Stimulated activated CD8-positive, alpha-beta memory T cell treated with anti-CD3 and anti-CD28 coated beads, Interleukin-4, amount 100 ng/mL, for 4 hours (primary cell): ENCODE results near the gene TAF5L.
"Not testable (repeated sequence)": the region's sequence is repeated elsewhere in the genome, so short reads cannot be mapped to it uniquely, and the experiment has no call there.

Source experiments
- DNase-seq, 2 donors: peaks; one replicate each; pipeline ENCODE4 v3.0.0-alpha.2; 2020; ENCODE audit warnings: low read depth in 2 of 2, low spot score in 1 of 2

TAF5L gene

GRCh38 chr1:229570891-229571516, 54.9 kb downstream of the TAF5L start:
- no peak for DNase-seq

DNA sequence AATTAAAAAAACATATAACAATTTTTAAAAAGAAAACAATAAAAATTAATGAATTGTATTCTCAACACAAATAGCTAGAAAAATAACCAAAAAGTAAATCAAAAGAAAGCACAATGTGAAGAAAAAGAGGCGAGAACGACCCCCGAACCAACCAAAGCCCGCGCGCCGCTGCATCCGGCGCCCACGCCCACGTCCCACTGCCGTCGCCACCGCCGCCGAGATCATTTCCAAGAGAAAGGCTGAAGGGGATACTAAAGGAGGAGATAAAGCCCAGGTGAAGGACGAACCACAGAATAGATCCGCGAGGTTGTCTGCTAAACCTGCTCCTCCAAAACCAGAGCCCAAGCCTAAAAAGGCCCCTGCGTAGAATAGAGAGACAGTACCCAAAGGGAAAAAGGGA, 55.6 kb downstream of the TAF5L start:
- no peak for DNase-seq

- DNase-seq: no peak
These were observed 58.6 kb downstream of the TAF5L start for GRCh38 chr1:229567109-229567868.

DNA sequence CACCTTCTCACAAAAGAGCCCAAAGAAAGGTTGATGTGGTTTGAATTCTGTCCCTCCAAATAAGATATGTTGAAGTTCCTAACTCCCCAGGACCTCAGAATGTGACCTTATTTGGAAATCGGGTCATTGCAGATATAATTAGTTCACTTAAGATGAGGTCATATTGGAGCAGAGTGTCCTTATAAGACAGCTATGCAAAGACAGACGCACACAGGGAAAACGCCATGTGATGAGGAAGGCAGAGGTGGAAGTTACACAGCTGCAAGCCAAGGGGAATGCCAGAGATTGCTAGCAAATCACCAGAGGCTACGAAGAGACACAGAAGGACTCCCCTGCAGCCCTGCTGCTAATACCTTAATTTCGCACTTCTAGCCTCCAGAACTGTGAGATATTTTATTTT, 62.2 kb downstream of the TAF5L start:
- no peak for DNase-seq

GRCh38 chr1:229563241-229563640, 62.7 kb downstream of the TAF5L start:
- DNase-seq: no peak

DNA sequence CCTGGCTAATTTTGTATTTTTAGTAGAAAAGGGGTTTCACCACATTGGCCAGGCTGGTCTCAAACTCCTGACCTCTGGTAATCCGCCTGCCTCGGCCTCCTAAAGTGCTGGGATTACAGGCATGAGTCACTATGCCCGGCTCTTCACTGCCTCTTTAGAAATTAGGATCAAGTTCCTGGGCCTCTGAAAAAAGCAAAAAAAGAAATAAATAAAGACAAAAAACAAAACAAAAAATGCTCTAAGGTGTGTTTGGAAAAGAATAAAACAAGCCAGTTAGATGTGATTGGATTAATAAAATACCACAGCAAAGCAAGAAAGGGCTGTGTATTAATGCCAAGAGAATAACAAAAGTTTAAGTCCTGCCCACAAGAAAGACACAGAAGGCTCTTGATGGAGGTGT, 63.2 kb downstream of the TAF5L start:
- DNase-seq: no peak

- DNase-seq: no peak
These were observed 64.8 kb downstream of the TAF5L start for GRCh38 chr1:229561141-229561540.

- not testable (repeated sequence) for DNase-seq
These were observed 65.8 kb downstream of the TAF5L start for GRCh38 chr1:229560124-229560523.

DNA sequence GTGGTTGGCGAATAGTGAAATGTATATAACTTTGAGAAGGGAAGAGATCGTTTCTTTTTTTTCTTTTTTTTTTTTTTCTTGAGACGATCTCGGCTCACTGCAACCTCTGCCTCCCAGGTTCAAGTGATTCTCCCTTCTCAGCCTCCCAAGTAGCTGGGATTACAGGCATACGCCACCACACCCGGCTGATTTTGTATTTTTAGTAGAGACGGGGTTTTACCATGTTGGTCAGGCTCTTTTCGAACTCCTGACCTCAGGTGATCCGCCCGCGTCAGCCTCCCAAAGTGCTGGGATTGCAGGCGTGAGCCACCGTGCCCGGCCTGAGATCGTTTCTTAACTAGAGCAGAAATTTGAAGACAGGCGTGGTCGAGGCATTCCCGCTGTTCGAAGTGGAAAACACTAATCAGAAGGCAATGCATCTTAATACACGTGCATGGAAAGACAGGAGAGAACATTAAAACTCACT, 66.6 kb downstream of the TAF5L start:
- DNase-seq: not testable (repeated sequence)

GRCh38 chr1:229558460-229559335, 67.2 kb downstream of the TAF5L start, which contains the start of gene ABCB10:
Gene ABCB10 (minus strand): TSS chr1:229558707. CDS start chr1:229558652, 55 bp downstream.
- DNase-seq: peak; percentile 52 to 74

DNA sequence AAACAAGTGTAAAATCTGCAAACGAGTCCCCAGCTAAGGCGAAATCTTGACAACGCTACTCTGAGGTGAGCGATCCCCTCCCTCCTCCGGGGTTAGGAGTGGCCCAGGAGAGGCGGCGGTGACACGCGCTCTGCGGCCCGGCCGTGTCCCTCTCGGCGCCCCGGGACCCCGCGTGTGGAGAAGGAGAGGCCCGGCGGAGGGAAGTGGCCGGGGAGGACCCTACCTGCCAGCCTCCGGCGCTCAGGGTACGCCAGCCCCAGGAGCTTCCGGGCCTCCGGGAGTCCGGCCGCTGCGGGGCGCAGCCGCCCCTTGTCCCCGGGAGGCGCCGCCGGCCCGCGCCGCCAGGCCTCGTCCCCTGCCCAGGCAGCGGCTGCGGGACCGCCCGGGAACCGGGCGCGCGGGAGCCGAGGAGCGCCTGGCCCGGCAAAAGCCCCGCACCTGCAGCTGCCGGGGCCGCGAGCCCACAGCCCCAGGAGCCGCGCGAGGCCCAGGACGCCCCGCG, 68.0 kb downstream of the TAF5L start:
- peak in 1 of 2 donors; percentile 4 for DNase-seq

GRCh38 chr1:229557200-229557850, 68.6 kb downstream of the TAF5L start:
- DNase-seq: no peak

DNA sequence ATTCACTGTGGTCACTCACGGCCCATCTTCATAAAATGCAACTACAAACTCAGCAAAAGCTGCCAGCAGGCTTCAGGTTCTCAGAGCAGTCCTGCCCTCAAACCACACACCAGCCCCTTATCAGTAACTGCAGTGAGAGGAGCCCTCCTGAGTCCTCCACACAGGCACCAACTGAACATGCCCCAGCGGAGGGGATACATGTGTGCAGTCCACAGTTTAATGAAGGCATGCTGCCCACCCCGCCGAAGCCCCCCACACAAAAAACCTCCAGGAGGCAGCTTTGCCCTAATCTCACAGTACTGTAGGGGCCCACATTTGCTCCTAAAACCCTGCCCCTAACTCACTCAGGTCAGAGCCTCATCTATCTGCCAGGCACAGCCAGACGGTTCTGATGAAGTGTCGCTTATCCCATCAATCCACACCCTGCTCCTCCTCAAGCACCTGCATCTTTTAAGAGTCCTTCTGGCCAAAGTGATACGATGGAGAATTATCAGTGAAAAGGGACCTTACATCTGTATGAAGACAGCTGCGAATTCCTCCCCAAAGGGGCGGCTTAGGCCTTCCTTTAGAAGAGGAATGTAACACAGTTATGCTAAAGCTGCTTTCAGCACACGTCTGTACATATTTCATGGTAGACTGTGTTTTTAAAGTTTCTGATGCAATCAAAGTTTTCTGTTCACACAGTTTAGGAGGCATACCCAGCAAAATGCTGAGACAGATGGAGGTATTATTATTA, 70.9 kb downstream of the TAF5L start:
- no peak for DNase-seq

GRCh38 chr1:229553621-229554130, 72.2 kb downstream of the TAF5L start:
- DNase-seq: no peak

DNA sequence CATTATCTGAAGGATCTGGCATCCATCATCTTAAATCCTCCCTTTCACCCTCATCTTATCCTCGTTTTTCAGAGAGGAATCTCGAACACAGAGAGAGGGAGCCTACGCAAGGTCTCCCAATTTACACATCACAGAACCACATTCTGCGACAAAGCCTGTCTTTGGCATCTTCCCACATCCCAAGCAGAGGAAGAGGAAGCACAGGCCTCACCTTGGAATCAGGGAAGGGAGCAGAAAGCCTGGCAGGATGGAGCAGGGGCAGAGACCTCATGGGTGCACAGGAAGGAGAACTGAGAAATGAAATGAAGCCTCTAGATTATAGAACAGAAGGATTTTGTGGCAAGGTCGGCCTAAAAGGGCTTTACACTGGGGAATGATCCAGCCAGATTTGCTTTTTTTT, 73.2 kb downstream of the TAF5L start:
- DNase-seq: no peak

DNA sequence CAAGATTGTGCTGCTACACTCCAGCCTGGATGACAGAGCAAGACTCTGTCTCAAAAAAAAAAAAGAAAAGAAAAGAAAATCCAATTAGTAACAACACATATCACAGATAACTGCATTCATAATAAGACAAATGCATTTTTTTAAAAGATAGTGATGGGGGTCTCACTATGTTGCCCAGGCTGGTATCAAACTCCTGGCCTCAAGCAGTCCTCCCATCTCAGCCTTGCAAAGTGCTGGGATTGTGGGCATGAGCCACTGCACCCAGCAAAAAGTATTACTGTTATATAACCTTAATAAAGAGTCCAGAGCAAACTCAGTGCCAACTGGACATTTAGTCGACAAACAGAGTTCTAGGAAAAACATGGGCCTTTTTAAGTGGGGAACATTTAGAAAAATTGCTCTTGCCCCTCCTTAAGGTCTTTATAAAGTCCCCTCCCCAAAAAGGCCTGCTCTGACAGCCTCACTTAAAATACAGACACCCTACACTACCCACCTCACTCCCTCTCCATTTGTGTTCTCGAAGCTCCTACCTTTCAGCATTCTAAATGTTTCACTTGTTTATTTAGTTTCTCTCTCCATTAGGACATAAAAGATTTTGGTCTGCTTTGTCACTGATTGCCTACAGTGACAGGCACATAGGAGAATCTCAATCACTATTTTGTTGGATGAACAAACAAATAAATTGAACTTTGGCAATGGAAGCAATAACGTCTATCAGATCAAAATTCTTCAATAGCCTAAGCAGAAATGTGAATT, 74.9 kb downstream of the TAF5L start:
- no peak for DNase-seq

DNA sequence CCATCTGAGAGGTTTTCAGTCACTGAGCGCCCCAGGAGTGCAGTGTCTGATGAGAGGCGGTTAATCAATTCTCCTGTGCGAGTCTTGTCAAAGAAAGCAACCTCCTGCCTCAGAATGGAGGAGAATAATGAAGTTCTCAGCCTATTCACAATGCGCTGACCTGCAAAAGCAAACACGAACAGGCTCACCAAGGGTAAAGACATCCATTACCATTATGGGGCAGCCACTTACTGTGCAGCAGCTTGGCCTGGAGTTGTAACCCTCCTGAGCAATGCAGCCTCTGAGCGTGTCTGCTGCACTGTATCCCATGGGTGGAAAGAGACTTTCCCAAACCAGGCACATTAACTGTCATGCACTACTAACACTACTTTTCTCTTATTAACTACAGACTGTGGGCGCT, 78.4 kb downstream of the TAF5L start:
- DNase-seq: no peak

- DNase-seq: no peak
These were observed 81.3 kb downstream of the TAF5L start for GRCh38 chr1:229544587-229544986.
